Stomach (tissue), 9 donors: Measurements from ENCODE around the gene YBX1. TPM values are rescaled to one million over a fixed set of nuclear protein-coding genes. Genes with fewer than 3 reads are reported as not detected.

Experiments used
- DNase-seq, 2 donors: peaks; one replicate each; pipeline versions ENCODE4 v3.0.0 to v3.0.0-alpha.2; 2013 to 2019
- H3K27ac ChIP-seq, 5 donors: fragments of 200-600 bp in 4 of 5; sonication (generic) in 4 of 5; one replicate each; pipeline ENCODE4 v1.5.1; 2013 to 2019; ENCODE audit warnings: mild to moderate bottlenecking in 1 of 5, moderate library complexity in 1 of 5
- H3K27me3 ChIP-seq, 3 donors: fragments of 200-600 bp; sonication (generic); one replicate each; pipeline ENCODE4 v1.5.1; 2017 to 2019; ENCODE audit warnings: mixed run types in 1 of 3
- H3K36me3 ChIP-seq, 4 donors: fragments of 200-600 bp; sonication (generic); 1 replicate in 3 of 4; 2 replicates in 1 of 4; pipeline ENCODE4 v1.5.1; 2016 to 2019
- H3K4me1 ChIP-seq, 4 donors: fragments of 200-600 bp; sonication (generic); one replicate each; pipeline ENCODE4 v1.5.1; 2016 to 2019
- H3K4me3 ChIP-seq, 4 donors: fragments of 200-600 bp; sonication (generic) in 3 of 4; one replicate each; pipeline ENCODE4 v1.5.1; 2016 to 2019; ENCODE audit warnings: mild to moderate bottlenecking in 1 of 4
- H3K9me3 ChIP-seq, 4 donors: fragments of 200-600 bp; sonication (generic); one replicate each; pipeline ENCODE4 v1.5.1; 2016 to 2019
- CTCF ChIP-seq, 7 experiments: fragments of 450-650 bp in 4 of 7; fragments of 200-600 bp in 3 of 7; sonication (generic) in 3 of 7; IDR thresholded peaks; one replicate each; pipeline ENCODE4 v1.5.1; 2016 to 2019; ENCODE audit warnings: antibody characterized with exemption in 7 of 7, control low read depth in 2 of 7, mild to moderate bottlenecking in 1 of 7
- EP300 ChIP-seq: sonication (generic); formaldehyde crosslinking; IDR thresholded peaks from one replicate; pipeline ENCODE4 v1.6.1; 2017; ENCODE audit warnings: antibody characterized with exemption
- POLR2A ChIP-seq, 4 donors: fragments of 450-650 bp; IDR thresholded peaks; one replicate each; pipeline ENCODE4 v1.6.1; 2016; ENCODE audit warnings: antibody characterized with exemption in 4 of 4, control low read depth in 2 of 4, mild to moderate bottlenecking in 1 of 4, moderate library complexity in 1 of 4
- POLR2AphosphoS5 ChIP-seq, 3 donors: sonication (generic); formaldehyde crosslinking; IDR thresholded peaks; one replicate each; pipeline ENCODE4 v1.6.1; 2016; ENCODE audit warnings: antibody characterized with exemption in 3 of 3
- WGBS, 5 donors: extraction: QIAGEN DNeasy Blood & Tissue Kit in 3 of 5; methylation state at CpG; one replicate each; pipeline versions ENCODE4 v1.1.5 to v1.1.7; 2013 to 2018; 5-methylcytosine and 5-hydroxymethylcytosine counted together
- intact Hi-C: fragments of 100-400 bp; cut with DNase I; formaldehyde crosslinking; loops from one replicate; pipeline ENCODE4 v1.15.1; 2023; ENCODE audit warnings: low total_unique reads
- polyA plus RNA-seq, 3 donors: library from polyadenylated mRNA; stranded (reverse); fragments of 200-250 nt; gene quantifications; one replicate each; pipeline ENCODE4 v1.2.3, GENCODE V29; 2013
- total RNA-seq, 5 donors: library from RNA; depleted of rRNA; stranded (reverse); fragments of >200 nt; gene quantifications; one replicate each; pipeline versions ENCODE4 v1.1.0 to v1.2.3, GENCODE V29; 2014 to 2016
- donor health status: healthy with polysubstance abuse.
- donor health status: Bipolar disorder and iron deficiency.
- donor health status: healthy.

The YBX1 gene
- total and polyA plus RNA-seq, 8 donors: 201 to 844 (median 367) TPM

DNA sequence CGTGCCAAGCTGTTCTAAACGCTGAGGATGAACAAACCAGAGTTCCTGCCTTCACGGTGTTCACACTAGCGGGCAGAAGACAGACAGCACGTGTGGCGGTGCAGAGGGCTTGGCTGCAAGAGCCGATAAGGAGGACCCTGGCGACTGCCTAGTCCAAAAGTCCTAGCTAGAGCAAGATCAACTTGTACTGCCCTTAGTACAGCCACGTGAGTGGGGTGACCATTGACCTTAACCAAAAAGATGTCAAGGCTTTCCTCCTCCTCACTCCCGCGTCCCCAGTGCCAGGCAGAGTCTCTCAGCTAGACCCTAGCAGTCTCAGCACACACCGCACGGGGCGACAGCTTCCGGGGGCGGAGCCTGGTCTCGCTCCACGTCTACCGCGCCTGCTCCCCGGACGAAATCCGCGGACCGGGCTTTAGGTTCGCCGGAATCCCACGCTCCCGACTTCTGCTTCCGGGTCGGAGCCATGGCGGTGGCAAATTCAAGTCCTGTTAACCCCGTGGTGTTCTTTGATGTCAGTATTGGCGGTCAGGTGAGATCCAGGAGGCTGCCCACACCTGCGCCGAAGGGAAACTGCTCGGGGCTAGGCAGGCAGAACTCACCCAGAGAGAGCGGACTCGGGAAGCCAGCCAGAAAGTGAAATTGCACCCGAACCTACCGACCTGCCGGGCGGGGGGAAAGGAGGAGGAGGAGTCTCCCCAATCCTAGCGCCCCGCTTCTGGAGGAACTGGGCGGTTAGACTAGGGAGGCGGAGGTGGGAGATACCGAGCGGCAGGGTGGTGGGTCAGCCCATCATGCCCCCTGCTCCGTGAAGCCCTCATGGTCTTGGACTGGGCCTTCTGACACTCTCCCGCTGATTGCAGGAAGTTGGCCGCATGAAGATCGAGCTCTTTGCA is 24.0 kb upstream of the YBX1 start, which contains the start of gene PPIH:
Gene PPIH, plus strand, starts transcription at position 443 of the 896 bp plus-strand sequence. Its CDS starts 24 bp downstream, at position 467.
- H3K27ac ChIP-seq: peak within 1 kb of the TSS; percentile 69 to 90 (median 85)
- intact Hi-C loops: no loop called here
- 0 to 1% (median 0%) methylated on average over 45 to 53 of the region's 53 CpGs for WGBS, 5 donors

GRCh38 chr1:42658877-42659337 is 23.3 kb upstream of the YBX1 start:
- H3K36me3 ChIP-seq: peaks cover 4 to 40% (median 39%) of the 10 kb centered on the region in 4 donors
- H3K4me1 ChIP-seq: peaks cover 14 to 27% (median 21%) of the 10 kb centered on the region in 4 donors
- H3K27me3 ChIP-seq: no peaks in the 10 kb centered on the region
- no peaks in the 10 kb centered on the region for H3K9me3 ChIP-seq
- peak overlapping the region; percentile 74 to 97 (median 87) for H3K4me3 ChIP-seq
- TF ChIP-seq POLR2A (IDR thresholded peaks at IDR 0.05): no peak
- no peak for TF ChIP-seq CTCF (IDR thresholded peaks at IDR 0.05)
- TF ChIP-seq EP300: no peak
- no peak for TF ChIP-seq POLR2AphosphoS5 (IDR thresholded peaks at IDR 0.05)
- peak overlapping the region in 4 of 5 donors; percentile 82 to 90 (median 86) for H3K27ac ChIP-seq
- intact Hi-C loops: no loop called here
- 3 to 13% (median 5%) methylated on average over 11 to 20 of the region's 20 CpGs for WGBS, 5 donors
- DNase-seq: no peak

More for the DNA sequence above, 24.0 kb upstream of the YBX1 start, which contains the start of gene PPIH:
- Histone ChIP-seq H3K36me3 (peaks cover 4 to 39% (median 32%) of the 10 kb centered on the region in 4 donors), H3K4me3 (peak within 1 kb of the TSS; percentile 74 to 97 (median 87)), H3K27me3 (no peaks in the 10 kb centered on the region), H3K9me3 (no peaks in the 10 kb centered on the region), H3K4me1 (peaks cover 14 to 27% (median 21%) of the 10 kb centered on the region in 4 donors)
- DNase-seq: peak; percentile 96 to 98
- TF ChIP-seq CTCF (IDR thresholded peaks at IDR 0.05) (peak in 3 of 7 experiments; percentile 31 to 47 (median 37)), EP300 (peak; percentile 39), POLR2A (IDR thresholded peaks at IDR 0.05) (no peak), POLR2AphosphoS5 (IDR thresholded peaks at IDR 0.05) (peak; percentile 72 to 94 (median 89))

- Histone ChIP-seq H3K9me3 (no peaks in the 10 kb centered on the region), H3K4me3 (no peak overlapping the region), H3K36me3 (peaks cover 17 to 61% (median 60%) of the 10 kb centered on the region in 4 donors), H3K27me3 (no peaks in the 10 kb centered on the region), H3K4me1 (peaks cover 14 to 27% (median 21%) of the 10 kb centered on the region in 4 donors), H3K27ac (no peak overlapping the region)
- DNase-seq: no peak
- 54 to 88% (median 70%) methylated on average over 3 of the region's 3 CpGs for WGBS, 5 donors
- intact Hi-C loops: no loop called here
- TF ChIP-seq EP300: no peak
- TF ChIP-seq POLR2A (IDR thresholded peaks at IDR 0.05): no peak
- TF ChIP-seq POLR2AphosphoS5 (IDR thresholded peaks at IDR 0.05): no peak
- no peak for TF ChIP-seq CTCF (IDR thresholded peaks at IDR 0.05)
These were observed 21.2 kb upstream of the YBX1 start for GRCh38 chr1:42660907-42661500.

DNA sequence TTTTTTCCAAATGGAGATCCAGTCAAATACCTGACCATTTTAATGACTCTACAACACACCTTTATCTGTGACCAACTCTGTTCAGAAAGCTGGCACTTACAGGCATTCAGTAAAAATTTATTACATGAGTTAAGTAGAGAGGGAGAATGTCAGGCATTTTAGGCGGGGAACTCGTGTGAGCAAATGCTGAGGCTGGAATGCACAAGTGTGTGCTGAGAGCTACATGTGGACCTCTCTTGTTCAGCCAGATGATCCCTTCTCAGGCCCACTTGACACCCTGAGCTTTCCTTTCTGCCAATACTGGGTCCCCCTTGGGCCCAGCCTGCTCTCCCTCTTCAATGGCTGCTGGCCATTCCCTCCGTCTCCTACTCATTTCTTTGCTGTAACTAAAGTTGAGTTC is 12.3 kb upstream of the YBX1 start:
- H3K4me1 ChIP-seq: peaks cover 0 to 11% (median 3%) of the 10 kb centered on the region in 4 donors
- peaks cover 38 to 88% (median 76%) of the 10 kb centered on the region in 4 donors for H3K36me3 ChIP-seq
- H3K9me3 ChIP-seq: no peaks in the 10 kb centered on the region
- no peak overlapping the region for H3K4me3 ChIP-seq
- no peak for TF ChIP-seq POLR2A (IDR thresholded peaks at IDR 0.05)
- TF ChIP-seq POLR2AphosphoS5 (IDR thresholded peaks at IDR 0.05): no peak
- no peak for TF ChIP-seq EP300
- TF ChIP-seq CTCF (IDR thresholded peaks at IDR 0.05): no peak
- H3K27ac ChIP-seq: no peak overlapping the region
- intact Hi-C loops: no loop called here
- 94 to 97% (median 95%) methylated on average over 3 of the region's 3 CpGs for WGBS, 5 donors
- DNase-seq: no peak
- no peaks in the 10 kb centered on the region for H3K27me3 ChIP-seq
